WTC11 (cell line): ENCODE results near the gene RAB1B.
A peak's percentile ranks its signal among the peaks of the same experiment; 100 is the strongest.

Experiments
- CREB1 ChIP-seq: sonication (generic); formaldehyde crosslinking; IDR thresholded peaks from 2 replicates; pipeline ENCODE4 v1.8.0; 2023; ENCODE audit warnings: mild to moderate bottlenecking, missing genetic modification reagents
- ESRRA ChIP-seq: sonication (generic); formaldehyde crosslinking; IDR thresholded peaks from 2 replicates; pipeline ENCODE4 v1.8.1; 2022; ENCODE audit warnings: mild to moderate bottlenecking, missing genetic modification reagents, borderline replicate concordance
- FOXK1 ChIP-seq: sonication (generic); formaldehyde crosslinking; IDR thresholded peaks from 2 replicates; pipeline ENCODE4 v1.8.0; 2022; ENCODE audit warnings: mild to moderate bottlenecking, moderate library complexity, missing genetic modification reagents
- GABPB1 ChIP-seq: sonication (generic); formaldehyde crosslinking; IDR thresholded peaks from 2 replicates; pipeline ENCODE4 v1.8.1; 2023; ENCODE audit warnings: mild to moderate bottlenecking, missing genetic modification reagents
- SOX15 ChIP-seq: fragments of 250-450 bp; sonication (Bioruptor Pico); IDR thresholded peaks from 2 replicates; pipeline ENCODE4 v1.9.0; 2021; ENCODE audit warnings: mild to moderate bottlenecking
- ZNF317 ChIP-seq: sonication (generic); formaldehyde crosslinking; IDR thresholded peaks from 2 replicates; pipeline ENCODE4 v1.8.1; 2023; ENCODE audit warnings: low read depth, mild to moderate bottlenecking, moderate library complexity, missing genetic modification reagents, borderline replicate concordance
- TF ChIP-seq, protein P1 (sequence below): sonication (generic); formaldehyde crosslinking; IDR thresholded peaks from 2 replicates; pipeline ENCODE4 v1.8.1; 2023; ENCODE audit warnings: mild to moderate bottlenecking, missing genetic modification reagents, moderate library complexity
- TF ChIP-seq, protein P2 (sequence below): fragments of 250-450 bp; sonication (Bioruptor Pico); conservative IDR thresholded peaks from 2 replicates; pipeline ENCODE4 v1.9.0; 2021; ENCODE audit warnings: mild to moderate bottlenecking
- TF ChIP-seq, protein P3 (sequence below): fragments of 200-600 bp; IDR thresholded peaks from 2 replicates; pipeline ENCODE4 v1.8.0; 2022; ENCODE audit warnings: antibody characterized with exemption
- TF ChIP-seq, protein P4 (sequence below): sonication (generic); formaldehyde crosslinking; IDR thresholded peaks from 2 replicates; pipeline ENCODE4 v1.8.0; 2022; ENCODE audit warnings: mild to moderate bottlenecking, missing genetic modification reagents
- TF ChIP-seq, protein P5 (sequence below): fragments of 250-450 bp; sonication (Bioruptor Pico); IDR thresholded peaks from 2 replicates; pipeline ENCODE4 v1.8.0; 2021; ENCODE audit warnings: mild to moderate bottlenecking
- TF ChIP-seq, protein P6 (sequence below): sonication (generic); formaldehyde crosslinking; IDR thresholded peaks from 2 replicates; pipeline ENCODE4 v1.8.1; 2022; ENCODE audit warnings: low read depth, mild to moderate bottlenecking, moderate library complexity, missing genetic modification reagents, borderline replicate concordance
- TF ChIP-seq, protein P7 (sequence below): sonication (generic); formaldehyde crosslinking; conservative IDR thresholded peaks from 2 replicates; pipeline ENCODE4 v1.8.1; 2023; ENCODE audit warnings: mild to moderate bottlenecking, low read depth, missing genetic modification reagents, moderate library complexity
- TF ChIP-seq, protein P8 (sequence below): sonication (generic); formaldehyde crosslinking; IDR thresholded peaks from 2 replicates; pipeline ENCODE4 v1.8.0; 2022; ENCODE audit warnings: mild to moderate bottlenecking, missing genetic modification reagents

DNA sequence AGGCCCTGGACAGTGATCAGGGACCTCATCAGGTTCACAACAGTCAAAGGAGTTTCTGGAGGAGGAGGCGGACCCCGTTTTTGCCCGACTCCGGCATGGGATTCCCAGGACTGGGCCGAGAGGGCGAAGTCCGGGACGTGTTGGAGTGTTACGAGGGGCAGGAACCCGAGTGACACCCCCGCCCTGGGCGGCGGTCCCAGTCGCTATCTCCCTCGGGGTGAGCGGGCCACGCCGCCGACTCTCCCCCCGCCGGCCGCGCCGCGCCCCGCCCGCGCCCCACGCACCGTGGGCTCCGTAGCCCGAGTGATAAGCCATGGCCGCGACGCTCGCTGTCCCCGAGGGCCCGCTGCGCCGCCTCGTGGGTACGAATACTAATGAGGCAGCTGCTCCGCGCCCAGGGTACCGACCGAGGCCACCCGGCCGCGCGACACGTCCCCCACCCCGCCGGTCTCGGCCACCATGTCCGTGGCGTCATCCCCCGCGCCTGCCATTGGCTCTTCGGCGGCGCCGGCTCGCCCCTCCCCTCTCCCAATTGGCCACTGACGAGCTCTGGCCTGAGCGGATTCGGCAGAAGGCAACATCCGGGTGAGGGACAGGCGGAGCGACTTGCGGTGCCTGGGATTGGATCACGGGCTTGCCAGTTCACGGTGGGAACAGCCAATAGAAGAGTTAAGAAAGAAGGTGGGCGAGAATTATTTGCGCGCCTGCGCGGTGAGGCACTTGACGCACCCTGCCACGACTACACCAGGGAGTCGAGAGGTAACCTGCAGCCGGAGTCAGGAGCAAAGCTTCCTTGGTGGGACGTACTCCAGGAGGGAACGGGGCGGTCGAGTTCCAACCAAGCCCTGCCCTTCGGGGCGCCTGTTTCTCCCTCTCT is 20.5 kb downstream of the RAB1B start, which contains the start of gene YIF1A:
- TF ChIP-seq, protein P1, sequence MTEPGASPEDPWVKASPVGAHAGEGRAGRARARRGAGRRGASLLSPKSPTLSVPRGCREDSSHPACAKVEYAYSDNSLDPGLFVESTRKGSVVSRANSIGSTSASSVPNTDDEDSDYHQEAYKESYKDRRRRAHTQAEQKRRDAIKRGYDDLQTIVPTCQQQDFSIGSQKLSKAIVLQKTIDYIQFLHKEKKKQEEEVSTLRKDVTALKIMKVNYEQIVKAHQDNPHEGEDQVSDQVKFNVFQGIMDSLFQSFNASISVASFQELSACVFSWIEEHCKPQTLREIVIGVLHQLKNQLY (CRISPR knock-in tag) = 0 out of 2 replicates have a peak, but pooled peaks have one; percentile 27
- TF ChIP-seq FOXK1 (CRISPR knock-in tag) (peak; percentile 82), CREB1 (CRISPR knock-in tag) (no peak), ZNF317 (CRISPR knock-in tag) (no peak), GABPB1 (CRISPR knock-in tag) (no peak; the same call in 1 of the 2 replicates), ESRRA (CRISPR knock-in tag) (no peak), SOX15 (CRISPR knock-in tag) (no peak)
- TF ChIP-seq, protein P2, sequence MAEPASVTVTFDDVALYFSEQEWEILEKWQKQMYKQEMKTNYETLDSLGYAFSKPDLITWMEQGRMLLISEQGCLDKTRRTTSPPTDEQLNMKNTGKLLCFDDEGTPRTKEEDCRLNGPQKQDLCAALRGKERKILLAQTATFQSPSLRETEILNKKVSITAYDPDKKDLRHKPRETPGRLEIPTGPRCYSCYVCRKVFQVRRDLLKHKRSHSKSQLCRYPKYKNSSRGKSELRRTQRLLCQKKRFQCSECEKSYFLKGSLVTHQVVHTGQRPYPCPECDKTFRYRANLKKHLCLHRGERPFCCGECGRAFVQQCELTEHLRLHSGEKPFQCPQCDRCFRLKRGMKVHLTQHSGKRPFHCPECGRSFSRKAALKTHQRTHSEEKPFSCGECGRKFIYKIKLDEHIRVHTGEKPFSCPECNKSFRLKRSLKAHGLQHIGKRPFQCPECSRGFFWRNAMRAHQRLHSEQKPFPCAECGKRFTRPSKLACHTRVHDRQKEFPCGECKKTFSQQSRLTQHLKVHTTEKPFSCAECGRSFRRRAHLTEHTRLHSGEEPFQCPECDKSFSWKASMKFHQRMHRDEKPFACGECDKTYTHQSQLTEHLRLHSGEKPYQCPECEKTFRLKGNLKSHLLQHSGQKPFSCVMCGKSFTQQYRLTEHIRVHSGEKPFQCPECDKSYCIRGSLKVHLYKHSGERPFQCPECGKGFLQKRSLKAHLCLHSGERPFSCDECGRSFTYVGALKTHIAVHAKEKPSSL (CRISPR knock-in tag) = no peak
- TF ChIP-seq, protein P3, sequence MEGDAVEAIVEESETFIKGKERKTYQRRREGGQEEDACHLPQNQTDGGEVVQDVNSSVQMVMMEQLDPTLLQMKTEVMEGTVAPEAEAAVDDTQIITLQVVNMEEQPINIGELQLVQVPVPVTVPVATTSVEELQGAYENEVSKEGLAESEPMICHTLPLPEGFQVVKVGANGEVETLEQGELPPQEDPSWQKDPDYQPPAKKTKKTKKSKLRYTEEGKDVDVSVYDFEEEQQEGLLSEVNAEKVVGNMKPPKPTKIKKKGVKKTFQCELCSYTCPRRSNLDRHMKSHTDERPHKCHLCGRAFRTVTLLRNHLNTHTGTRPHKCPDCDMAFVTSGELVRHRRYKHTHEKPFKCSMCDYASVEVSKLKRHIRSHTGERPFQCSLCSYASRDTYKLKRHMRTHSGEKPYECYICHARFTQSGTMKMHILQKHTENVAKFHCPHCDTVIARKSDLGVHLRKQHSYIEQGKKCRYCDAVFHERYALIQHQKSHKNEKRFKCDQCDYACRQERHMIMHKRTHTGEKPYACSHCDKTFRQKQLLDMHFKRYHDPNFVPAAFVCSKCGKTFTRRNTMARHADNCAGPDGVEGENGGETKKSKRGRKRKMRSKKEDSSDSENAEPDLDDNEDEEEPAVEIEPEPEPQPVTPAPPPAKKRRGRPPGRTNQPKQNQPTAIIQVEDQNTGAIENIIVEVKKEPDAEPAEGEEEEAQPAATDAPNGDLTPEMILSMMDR = no peak
- TF ChIP-seq, protein P4, sequence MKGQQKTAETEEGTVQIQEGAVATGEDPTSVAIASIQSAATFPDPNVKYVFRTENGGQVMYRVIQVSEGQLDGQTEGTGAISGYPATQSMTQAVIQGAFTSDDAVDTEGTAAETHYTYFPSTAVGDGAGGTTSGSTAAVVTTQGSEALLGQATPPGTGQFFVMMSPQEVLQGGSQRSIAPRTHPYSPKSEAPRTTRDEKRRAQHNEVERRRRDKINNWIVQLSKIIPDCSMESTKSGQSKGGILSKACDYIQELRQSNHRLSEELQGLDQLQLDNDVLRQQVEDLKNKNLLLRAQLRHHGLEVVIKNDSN (CRISPR knock-in tag) = no peak
- TF ChIP-seq, protein P5, sequence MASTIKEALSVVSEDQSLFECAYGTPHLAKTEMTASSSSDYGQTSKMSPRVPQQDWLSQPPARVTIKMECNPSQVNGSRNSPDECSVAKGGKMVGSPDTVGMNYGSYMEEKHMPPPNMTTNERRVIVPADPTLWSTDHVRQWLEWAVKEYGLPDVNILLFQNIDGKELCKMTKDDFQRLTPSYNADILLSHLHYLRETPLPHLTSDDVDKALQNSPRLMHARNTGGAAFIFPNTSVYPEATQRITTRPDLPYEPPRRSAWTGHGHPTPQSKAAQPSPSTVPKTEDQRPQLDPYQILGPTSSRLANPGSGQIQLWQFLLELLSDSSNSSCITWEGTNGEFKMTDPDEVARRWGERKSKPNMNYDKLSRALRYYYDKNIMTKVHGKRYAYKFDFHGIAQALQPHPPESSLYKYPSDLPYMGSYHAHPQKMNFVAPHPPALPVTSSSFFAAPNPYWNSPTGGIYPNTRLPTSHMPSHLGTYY (CRISPR knock-in tag) = no peak
- TF ChIP-seq, protein P6, sequence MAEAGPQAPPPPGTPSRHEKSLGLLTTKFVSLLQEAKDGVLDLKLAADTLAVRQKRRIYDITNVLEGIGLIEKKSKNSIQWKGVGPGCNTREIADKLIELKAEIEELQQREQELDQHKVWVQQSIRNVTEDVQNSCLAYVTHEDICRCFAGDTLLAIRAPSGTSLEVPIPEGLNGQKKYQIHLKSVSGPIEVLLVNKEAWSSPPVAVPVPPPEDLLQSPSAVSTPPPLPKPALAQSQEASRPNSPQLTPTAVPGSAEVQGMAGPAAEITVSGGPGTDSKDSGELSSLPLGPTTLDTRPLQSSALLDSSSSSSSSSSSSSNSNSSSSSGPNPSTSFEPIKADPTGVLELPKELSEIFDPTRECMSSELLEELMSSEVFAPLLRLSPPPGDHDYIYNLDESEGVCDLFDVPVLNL (CRISPR knock-in tag) = no peak
- TF ChIP-seq, protein P7, sequence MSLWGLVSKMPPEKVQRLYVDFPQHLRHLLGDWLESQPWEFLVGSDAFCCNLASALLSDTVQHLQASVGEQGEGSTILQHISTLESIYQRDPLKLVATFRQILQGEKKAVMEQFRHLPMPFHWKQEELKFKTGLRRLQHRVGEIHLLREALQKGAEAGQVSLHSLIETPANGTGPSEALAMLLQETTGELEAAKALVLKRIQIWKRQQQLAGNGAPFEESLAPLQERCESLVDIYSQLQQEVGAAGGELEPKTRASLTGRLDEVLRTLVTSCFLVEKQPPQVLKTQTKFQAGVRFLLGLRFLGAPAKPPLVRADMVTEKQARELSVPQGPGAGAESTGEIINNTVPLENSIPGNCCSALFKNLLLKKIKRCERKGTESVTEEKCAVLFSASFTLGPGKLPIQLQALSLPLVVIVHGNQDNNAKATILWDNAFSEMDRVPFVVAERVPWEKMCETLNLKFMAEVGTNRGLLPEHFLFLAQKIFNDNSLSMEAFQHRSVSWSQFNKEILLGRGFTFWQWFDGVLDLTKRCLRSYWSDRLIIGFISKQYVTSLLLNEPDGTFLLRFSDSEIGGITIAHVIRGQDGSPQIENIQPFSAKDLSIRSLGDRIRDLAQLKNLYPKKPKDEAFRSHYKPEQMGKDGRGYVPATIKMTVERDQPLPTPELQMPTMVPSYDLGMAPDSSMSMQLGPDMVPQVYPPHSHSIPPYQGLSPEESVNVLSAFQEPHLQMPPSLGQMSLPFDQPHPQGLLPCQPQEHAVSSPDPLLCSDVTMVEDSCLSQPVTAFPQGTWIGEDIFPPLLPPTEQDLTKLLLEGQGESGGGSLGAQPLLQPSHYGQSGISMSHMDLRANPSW (CRISPR knock-in tag) = no peak
- TF ChIP-seq, protein P8, sequence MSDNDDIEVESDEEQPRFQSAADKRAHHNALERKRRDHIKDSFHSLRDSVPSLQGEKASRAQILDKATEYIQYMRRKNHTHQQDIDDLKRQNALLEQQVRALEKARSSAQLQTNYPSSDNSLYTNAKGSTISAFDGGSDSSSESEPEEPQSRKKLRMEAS (CRISPR knock-in tag) = peak; percentile 53; the same call in 1 of the 2 replicates
